ENCODE data around the gene CCDC60.

The CCDC60 gene

DNA sequence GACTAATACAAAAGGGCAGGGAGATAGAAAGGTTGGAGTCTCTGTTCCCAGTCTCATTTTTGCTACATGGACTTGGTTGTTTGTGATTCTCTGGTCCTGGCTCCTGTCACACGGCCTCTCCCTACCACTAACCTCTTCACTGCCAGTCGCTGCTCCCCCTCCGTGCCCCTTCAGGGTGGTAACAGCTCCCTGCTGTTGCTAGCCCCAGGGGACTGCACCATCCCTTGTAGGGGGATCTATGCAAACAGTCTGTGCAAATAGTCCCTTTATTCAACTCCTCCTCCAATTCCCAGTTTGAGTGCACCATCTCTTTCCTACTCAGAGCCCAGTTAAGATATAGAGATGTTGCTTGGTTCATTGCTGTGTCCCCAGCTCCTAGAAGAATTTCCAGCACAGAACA is 51.1 kb downstream of the CCDC60 start:
- no peak for DNase-seq (ENCODE audit: low read depth)

- no peak for DNase-seq (ENCODE audit: low read depth)
These were observed 55.2 kb downstream of the CCDC60 start for GRCh38 chr12:119389687-119390086.

DNA sequence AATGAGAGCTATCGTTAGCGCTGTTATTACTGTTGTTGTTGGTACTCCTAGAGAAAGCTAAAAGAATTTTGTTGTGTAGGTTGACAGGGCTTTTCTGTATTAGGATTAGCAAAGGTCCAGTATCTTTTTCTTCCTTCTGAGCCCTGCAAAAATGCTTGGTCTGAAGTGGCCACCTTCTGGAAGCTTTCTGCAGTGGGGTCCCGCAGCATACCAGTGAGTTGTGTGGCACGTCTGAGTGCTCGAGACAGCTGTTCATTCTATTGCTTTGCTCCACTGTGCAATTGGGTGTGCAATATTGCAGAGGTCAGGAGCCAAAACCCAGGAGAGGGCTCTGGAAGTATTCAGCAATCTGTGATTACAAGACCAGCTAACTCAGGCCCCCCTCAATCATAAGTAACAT is 57.1 kb downstream of the CCDC60 start:
- DNase-seq (ENCODE audit: low read depth) = no peak

DNA sequence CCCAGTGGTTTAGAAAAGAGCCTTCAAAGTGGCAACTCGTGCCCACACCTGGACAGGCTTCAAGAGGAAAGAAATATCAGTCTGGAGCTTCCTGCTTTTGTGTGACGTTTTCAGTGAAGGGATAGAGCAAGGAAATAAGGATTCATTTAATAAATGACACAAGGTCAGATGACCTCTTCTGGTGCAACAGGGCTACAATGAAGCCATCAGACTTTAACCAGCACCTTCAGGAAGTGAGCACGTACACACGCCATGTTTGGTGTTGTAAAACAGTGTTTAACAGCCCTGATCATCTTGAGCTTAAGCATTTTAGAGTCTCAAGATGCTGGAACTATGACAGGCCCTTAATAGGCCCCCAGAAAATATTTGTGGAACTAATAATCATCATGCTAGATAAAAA is 59.1 kb downstream of the CCDC60 start:
- no peak for DNase-seq (ENCODE audit: low read depth)

- DNase-seq (ENCODE audit: low read depth) = no peak
These were observed 63.0 kb downstream of the CCDC60 start for GRCh38 chr12:119397540-119397939.

DNA sequence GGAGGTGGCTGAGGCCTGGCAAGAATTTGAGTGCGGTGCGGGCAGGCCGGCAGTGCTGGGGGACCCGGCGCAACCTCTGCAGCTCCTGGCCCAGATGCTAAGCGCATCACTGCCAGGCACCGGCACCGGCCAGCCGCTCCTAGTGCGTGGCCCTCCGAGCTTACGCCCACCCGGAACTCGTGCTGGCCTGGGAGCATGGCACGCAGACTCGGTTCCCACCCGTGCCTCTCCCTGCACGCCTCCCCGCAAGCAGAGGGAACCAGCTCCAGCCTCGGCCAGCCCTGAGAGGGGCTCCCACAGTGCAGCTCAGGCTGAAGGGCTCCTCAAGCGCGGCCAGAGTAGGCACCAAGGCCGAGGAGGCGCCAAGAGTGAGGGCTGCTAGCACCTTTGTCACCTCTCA is 63.7 kb downstream of the CCDC60 start:
- no peak for DNase-seq (ENCODE audit: low read depth)

DNA sequence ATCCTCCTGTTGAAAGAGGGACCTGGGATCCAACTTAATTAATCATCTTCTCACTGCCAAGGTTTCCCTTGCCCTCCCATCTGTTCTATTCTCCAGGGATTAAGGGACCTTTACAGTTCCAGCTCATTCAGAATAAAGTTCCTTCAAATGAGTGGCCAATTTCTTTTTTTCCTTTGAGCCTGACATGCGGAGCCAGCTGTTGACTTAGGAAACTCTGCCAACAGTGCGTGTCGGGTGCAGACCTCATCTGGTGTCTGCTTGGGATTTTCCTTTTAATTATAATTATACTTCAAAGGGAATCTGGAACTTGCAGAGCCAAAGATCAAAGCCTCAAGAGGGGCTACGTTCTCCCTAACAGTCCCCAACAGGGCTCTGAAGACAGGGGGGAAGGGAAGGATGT is 64.8 kb downstream of the CCDC60 start:
- DNase-seq (ENCODE audit: low read depth) = no peak

DNA sequence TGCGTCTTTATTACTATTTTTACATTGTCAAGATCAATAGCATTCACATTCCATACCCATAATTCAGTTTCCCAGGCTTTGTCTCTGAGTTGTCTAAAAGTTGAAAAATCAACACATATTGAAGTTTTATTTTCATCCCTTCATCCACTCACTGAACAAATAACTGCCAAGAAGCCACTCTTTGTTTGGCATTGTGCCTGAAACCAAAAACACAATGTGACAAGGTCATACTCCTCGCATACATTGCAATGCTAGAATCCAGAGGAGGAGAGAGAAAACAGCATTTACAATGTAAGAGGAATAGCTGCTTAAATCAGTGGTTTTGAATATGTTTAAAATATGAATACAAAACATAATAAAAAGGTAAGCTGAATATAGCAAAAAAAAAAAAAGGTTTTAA is 71.8 kb downstream of the CCDC60 start:
- DNase-seq (ENCODE audit: low read depth) = no peak

DNA sequence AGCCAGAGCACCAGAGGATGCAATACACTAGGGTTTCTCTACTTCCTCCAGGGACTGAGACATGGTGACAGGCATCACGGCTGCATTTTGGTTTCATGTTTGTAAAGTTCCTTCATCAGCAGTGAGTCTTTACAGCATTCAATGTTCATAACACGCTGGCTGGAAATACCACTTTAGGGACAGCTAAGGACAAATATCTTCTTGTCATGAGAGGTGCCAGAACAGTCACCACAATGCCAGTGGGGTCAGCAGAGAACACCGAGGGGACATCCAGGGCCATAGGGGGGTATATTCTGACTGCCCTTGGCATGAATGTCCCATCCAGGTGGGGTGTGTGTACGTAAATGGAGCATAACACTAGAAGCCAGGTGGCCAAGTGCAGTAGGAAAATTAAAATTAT is 72.3 kb downstream of the CCDC60 start:
- DNase-seq (ENCODE audit: low read depth) = no peak

- no peak for DNase-seq (ENCODE audit: low read depth)
These were observed 74.5 kb downstream of the CCDC60 start for GRCh38 chr12:119409043-119409442.

DNA sequence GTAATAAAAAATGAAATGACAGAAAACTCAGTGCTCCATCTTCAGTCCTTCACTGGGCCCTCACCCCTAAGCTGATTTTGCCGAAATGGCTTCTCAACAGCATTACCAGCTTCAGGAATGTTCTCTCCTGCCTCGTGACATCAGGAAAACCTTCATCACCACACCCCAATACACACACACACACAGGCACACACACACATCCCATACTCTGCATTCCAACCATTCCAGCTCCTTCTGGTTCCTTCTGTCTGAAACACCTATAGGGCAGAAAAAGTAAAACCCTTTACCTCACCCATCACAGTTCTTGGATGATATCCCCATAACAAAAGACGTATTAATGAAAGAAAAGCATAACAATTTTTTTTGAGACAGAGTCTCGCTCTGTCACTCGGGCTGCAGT is 75.9 kb downstream of the CCDC60 start:
- no peak for DNase-seq (ENCODE audit: low read depth)

DNA sequence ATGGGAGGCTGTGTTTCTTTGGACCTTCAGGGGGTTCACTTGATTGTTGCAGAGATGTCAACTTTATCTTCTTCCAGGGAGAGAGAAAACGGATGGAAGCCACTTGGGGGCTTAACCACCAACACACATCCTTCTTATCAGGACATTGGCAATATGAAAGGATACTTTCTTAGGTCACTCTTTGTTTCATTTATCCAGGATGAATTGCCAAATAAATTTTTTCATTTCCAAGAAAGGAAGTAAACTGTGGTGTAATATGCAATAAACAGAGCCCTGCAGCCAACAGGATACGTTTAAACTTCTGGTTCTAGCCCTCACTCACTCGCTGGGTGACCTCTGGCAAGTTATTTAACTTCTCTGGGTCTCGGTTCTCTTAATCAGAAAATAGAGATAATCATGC is 77.8 kb downstream of the CCDC60 start:
- no peak for DNase-seq (ENCODE audit: low read depth)

DNA sequence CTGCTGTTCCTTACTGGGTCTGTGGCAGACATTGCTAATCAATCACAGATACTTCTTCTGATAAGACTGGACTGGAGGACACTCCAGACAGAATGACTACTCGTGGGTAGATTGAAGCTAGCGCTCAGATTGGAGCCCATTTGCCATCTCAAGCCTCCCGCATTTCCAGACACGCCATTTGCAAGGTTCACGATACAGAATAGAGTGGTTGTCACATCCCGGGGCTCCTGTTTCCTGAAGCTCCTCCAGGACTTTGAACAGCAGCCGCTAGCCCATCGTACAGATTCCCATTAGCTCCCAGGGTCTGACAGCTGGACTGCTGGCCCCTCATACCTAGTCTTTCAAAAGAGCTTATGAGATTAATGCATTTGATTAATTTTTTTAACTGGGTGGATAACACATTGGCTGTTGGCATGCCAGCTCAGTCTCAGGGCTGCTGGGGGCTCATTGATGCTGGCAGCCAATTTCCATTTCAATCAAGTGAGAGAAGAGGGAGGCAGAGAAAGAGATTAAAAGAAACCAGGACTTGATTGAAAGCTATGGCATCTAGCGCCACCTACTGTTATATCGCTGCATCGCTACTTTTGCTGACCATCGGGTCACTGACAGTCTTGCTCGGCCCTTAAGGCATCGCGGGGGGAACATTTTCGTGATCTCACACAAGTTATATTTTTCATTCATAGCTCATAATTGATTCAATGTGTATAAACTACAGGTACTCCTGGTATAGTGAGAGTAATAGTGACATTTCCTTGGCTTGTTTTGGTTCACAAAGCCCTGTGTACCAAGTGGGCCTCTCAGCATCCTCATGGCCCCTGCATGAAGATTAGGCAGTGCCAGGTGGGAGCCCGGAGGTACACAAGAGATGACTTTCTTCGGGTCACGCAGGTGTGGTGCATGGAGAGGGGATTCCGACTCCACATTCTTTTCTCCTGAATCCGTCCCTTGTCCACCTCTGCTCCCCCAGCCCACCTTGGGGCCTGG is 78.6 kb downstream of the CCDC60 start:
- peak; percentile 6 for DNase-seq (ENCODE audit: low read depth)

DNA sequence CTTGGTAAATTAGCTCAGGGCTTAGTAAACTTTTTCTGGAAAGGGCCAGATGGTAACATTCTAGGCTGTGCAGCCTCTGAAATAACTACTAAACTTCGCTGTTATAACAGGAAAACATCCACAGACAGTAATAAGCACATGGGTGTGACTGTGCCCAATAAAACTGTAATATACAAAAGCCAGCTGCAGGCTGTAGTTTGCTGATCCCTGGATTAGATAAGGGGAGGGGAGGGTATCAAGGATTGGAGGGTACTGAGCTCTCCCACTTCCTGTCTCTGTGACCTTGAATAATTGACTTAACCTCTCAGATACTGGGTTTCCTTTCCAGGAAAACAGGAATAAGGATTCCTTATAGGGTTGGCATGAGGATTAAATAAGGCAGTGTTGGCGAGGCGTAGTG is 81.2 kb downstream of the CCDC60 start:
- DNase-seq (ENCODE audit: low read depth) = no peak

- no peak for DNase-seq (ENCODE audit: low read depth)
These were observed 82.9 kb downstream of the CCDC60 start for GRCh38 chr12:119417440-119417839.

- no peak for DNase-seq (ENCODE audit: low read depth)
These were observed 84.9 kb downstream of the CCDC60 start for GRCh38 chr12:119419381-119419780.

GRCh38 chr12:119423285-119423684 is 88.8 kb downstream of the CCDC60 start:
- DNase-seq (ENCODE audit: low read depth) = no peak

DNA sequence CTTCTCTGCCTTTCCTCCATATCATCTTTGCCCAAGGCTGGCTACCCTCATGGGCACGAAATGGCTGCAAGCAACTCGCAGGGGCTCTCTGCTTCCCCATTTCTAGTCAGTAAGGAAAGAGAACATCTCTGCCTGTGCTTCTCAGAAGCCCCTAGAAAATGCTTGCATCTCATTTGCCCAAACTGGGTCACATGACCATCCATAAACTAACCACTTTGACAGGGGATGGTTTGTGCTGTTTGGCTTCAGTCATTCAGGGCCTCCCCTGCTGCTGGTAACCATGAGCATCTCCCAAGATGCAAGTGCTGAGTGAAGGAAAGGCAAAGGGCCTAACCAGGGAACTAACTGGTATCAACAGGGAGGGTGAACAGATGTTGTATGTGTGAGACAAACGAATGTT is 91.1 kb downstream of the CCDC60 start:
- no peak for DNase-seq (ENCODE audit: low read depth)

DNA sequence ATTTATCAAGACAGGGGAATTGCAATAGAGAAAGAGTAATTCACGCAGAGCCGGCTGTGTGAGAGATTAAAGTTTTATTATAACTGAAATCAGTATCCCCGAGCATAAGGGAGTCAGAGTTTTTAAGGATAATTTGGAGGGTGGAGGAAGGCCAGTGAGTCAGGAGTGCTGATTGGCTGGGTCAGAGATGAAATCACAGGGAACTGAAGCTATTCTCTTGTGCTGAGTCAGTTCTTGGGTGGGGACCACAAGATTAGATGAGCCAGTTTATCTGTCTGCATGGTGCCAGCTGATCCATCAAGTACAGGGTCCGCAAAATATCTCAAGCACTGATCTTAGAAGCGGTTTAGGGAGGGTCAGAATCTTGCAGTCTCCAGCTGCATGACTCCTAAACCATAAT is 96.6 kb downstream of the CCDC60 start:
- DNase-seq (ENCODE audit: low read depth) = no peak

DNA sequence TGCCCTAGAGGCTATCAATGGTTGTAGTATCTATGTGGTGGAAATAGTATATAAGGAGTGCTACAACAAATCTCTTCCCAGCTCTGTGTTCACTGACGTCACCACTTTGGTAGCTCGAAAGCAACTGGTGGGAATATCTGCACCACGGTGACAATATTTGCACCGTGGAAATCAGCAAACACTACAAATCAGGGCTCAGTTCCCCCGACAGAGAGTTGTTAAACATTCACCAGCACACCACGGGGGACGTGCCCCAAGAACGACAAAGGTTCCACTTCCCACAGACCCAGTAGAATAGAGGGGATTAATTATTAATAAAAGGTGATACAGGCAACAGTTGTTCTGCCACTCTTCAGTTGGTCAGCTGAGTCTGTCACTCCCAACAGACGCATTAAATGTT is 98.4 kb downstream of the CCDC60 start:
- DNase-seq (ENCODE audit: low read depth) = no peak

GRCh38 chr12:119440803-119441360 is 106.4 kb downstream of the CCDC60 start:
- DNase-seq (ENCODE audit: low read depth) = no peak

- DNase-seq (ENCODE audit: low read depth) = peak; percentile 27
These were observed 110.0 kb downstream of the CCDC60 start for GRCh38 chr12:119444462-119445044.

DNA sequence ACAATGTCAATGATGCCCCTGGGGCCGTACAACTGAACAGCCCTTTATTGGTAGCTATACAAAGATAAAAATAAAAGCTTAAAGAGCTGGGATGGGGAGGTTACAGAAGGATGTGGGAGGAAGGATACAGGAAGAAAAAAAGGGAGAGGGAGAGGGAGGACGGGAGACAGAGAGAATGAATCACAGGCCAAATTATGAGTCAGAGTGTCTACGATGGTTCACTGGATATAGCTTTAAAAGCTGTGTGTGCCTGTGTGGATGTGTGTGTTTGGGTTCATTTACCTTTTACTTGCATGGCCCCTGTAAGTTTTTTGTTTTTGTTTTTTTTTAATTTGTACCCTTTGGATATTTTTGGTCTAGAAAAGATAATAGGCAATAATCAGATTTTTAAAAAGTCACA is 111.9 kb downstream of the CCDC60 start:
- no peak for DNase-seq (ENCODE audit: low read depth)
